CD14-positive monocyte (primary cell): ENCODE data around the gene DNAJC27. TPM values are rescaled to one million over a fixed set of nuclear protein-coding genes. Genes with fewer than 3 reads are reported as not detected.

Source experiments
- DNase-seq, 3 donors: peaks; one replicate each; pipeline ENCODE4 v3.0.0-alpha.2; 2011 to 2022
- H2AFZ ChIP-seq: 2 replicates; pipeline ENCODE4 v1.6.0; 2012; ENCODE audit warnings: mild to moderate bottlenecking, low read depth, low read length, inconsistent platforms; ENCODE audit not compliant: insufficient read depth, poor library complexity, severe bottlenecking
- H3K27ac ChIP-seq, 2 donors: 1 replicate in 1 of 2; 2 replicates in 1 of 2; pipeline ENCODE4 v1.5.1; 2012 to 2013; ENCODE audit warnings: low read length in 2 of 2, control low read depth in 1 of 2, inconsistent platforms in 1 of 2, low read depth in 1 of 2, mild to moderate bottlenecking in 1 of 2
- H3K27me3 ChIP-seq, 2 donors: one replicate each; pipeline versions ENCODE4 v1.6.0 to v1.6.1; 2011 to 2013; ENCODE audit warnings: low read length in 2 of 2; ENCODE audit not compliant: control insufficient read depth in 2 of 2, insufficient read depth in 2 of 2
- H3K36me3 ChIP-seq, 2 donors: replicated peaks in 1 of 2; 1 replicate in 1 of 2; 2 replicates in 1 of 2; pipeline versions ENCODE4 v1.5.1 to v1.6.1; 2012 to 2013; ENCODE audit warnings: low read length in 2 of 2, control low read depth in 1 of 2, inconsistent platforms in 1 of 2, mild to moderate bottlenecking in 1 of 2; ENCODE audit not compliant: insufficient read depth in 2 of 2, control insufficient read depth in 1 of 2
- H3K4me1 ChIP-seq, 2 donors: 1 replicate in 1 of 2; 2 replicates in 1 of 2; pipeline versions ENCODE4 v1.5.1 to v1.6.1; 2012 to 2013; ENCODE audit warnings: low read length in 2 of 2, control low read depth in 1 of 2, inconsistent platforms in 1 of 2, mild to moderate bottlenecking in 1 of 2, moderate library complexity in 1 of 2; ENCODE audit not compliant: insufficient read depth in 2 of 2, control insufficient read depth in 1 of 2
- H3K4me2 ChIP-seq: replicated peaks from 2 replicates; pipeline ENCODE3; 2012; ENCODE audit warnings: low read length, moderate library complexity, mild to moderate bottlenecking; ENCODE audit not compliant: poor library complexity, severe bottlenecking; ENCODE audit errors: extremely low read depth
- H3K4me3 ChIP-seq, 3 experiments: fragments of 200-600 bp in 1 of 3; sonication (generic) in 1 of 3; replicated peaks in 1 of 3; 1 replicate in 2 of 3; 2 replicates in 1 of 3; pipeline ENCODE4 v1.5.1; 2011 to 2013; ENCODE audit warnings: low read length in 3 of 3, mild to moderate bottlenecking in 3 of 3, control low read depth in 2 of 3, low read depth in 2 of 3, inconsistent platforms in 1 of 3, moderate library complexity in 1 of 3
- H3K79me2 ChIP-seq: 2 replicates; pipeline ENCODE4 v1.6.0; 2012; ENCODE audit warnings: mild to moderate bottlenecking, control low read depth, inconsistent platforms, low read length, moderate library complexity; ENCODE audit not compliant: insufficient read depth
- H3K9ac ChIP-seq: 2 replicates; pipeline ENCODE4 v1.6.0; 2017; ENCODE audit warnings: low read length, mild to moderate bottlenecking; ENCODE audit not compliant: insufficient read depth, poor library complexity, severe bottlenecking
- H3K9me3 ChIP-seq, 2 donors: replicated peaks in 1 of 2; 1 replicate in 1 of 2; 2 replicates in 1 of 2; pipeline versions ENCODE4 v1.5.1 to v1.6.1; 2012 to 2013; ENCODE audit warnings: low read length in 2 of 2, control low read depth in 1 of 2; ENCODE audit not compliant: control insufficient read depth in 1 of 2, insufficient read depth in 1 of 2
- H4K20me1 ChIP-seq: 2 replicates; pipeline ENCODE4 v1.6.0; 2012; ENCODE audit warnings: mild to moderate bottlenecking, low read length, control low read depth, moderate library complexity; ENCODE audit not compliant: insufficient read depth
- H3K27ac Mint-ChIP-seq, 7 donors: one replicate each; pipeline ENCODE4 v1.8.0; 2020; ENCODE audit warnings: mild to moderate bottlenecking in 7 of 7, mixed read lengths in 7 of 7, moderate library complexity in 6 of 7, inconsistent platforms in 2 of 7
- H3K27me3 Mint-ChIP-seq, 3 donors: one replicate each; pipeline ENCODE4 v1.8.0; 2021 to 2022; ENCODE audit warnings: low read depth in 3 of 3, mild to moderate bottlenecking in 3 of 3, mixed read lengths in 3 of 3, moderate library complexity in 3 of 3, inconsistent platforms in 1 of 3
- H3K36me3 Mint-ChIP-seq, 2 donors: one replicate each; pipeline ENCODE4 v1.8.0; 2020; ENCODE audit warnings: mixed read lengths in 2 of 2, inconsistent platforms in 1 of 2, mild to moderate bottlenecking in 1 of 2
- H3K4me1 Mint-ChIP-seq: one replicate; pipeline ENCODE4 v1.8.0; 2020; ENCODE audit warnings: mild to moderate bottlenecking, mixed read lengths
- H3K4me3 Mint-ChIP-seq, 2 donors: one replicate each; pipeline ENCODE4 v1.8.0; 2020; ENCODE audit warnings: mild to moderate bottlenecking in 2 of 2, mixed read lengths in 2 of 2, moderate library complexity in 1 of 2
- H3K9me3 Mint-ChIP-seq, 7 donors: one replicate each; pipeline ENCODE4 v1.8.0; 2020 to 2022; ENCODE audit warnings: mixed read lengths in 7 of 7, mild to moderate bottlenecking in 6 of 7, moderate library complexity in 6 of 7, inconsistent platforms in 2 of 7
- WGBS: methylation state at CpG from one replicate; pipeline ENCODE4 v1.1.5; 2013; ENCODE audit warnings: missing lambda C conversion rate; ENCODE audit not compliant: insufficient coverage; 5-methylcytosine and 5-hydroxymethylcytosine counted together
- intact Hi-C, 2 donors: fragments of 100-400 bp; cut with micrococcal nuclease; formaldehyde crosslinking; loops; one replicate each; pipeline versions ENCODE4 v1.15.0 to v1.15.1; 2023
- polyA minus RNA-seq: library from RNA; depleted of rRNA, polyadenylated mRNA; stranded (reverse); fragments of >200 nt; gene quantifications from 2 replicates; pipeline ENCODE4 v1.2.3, GENCODE V29; 2012
- polyA plus RNA-seq, 3 donors: library from polyadenylated mRNA; depleted of rRNA in 1 of 3; unstranded in 2 of 3; stranded (reverse) in 1 of 3; fragments of 300-500 nt in 2 of 3; fragments of >200 nt in 1 of 3; fragmentation: Illumina TruSeq in 2 of 3; gene quantifications; 1 replicate in 2 of 3; 2 replicates in 1 of 3; pipeline ENCODE4 v1.2.3, GENCODE V29; 2012 to 2021
- total RNA-seq, 12 experiments: library from RNA in 1 of 12; stranded (reverse) in 1 of 12; fragments of 120-200 nt in 1 of 12; gene quantifications; one replicate each; pipeline ENCODE4 v1.2.4 and lab custom pipeline; 2013 to 2026; ENCODE audit warnings: mixed read lengths in 6 of 12, inconsistent platforms in 1 of 12
- TF ChIP-seq, protein P1 (sequence below): fragments of 200-600 bp; IDR thresholded peaks from one replicate; pipeline ENCODE4 v1.8.0; 2022; ENCODE audit warnings: antibody characterized with exemption, mild to moderate bottlenecking

DNAJC27 gene
- total RNA-seq (2013): 4.1 TPM
- polyA plus RNA-seq (1 to 10 TPM in 2 of 3 donors, under 1 TPM in 1; 0.86 to 2.8 (median 2.2) TPM), polyA minus RNA-seq (1.5 and 1.8 TPM in 2 replicates), total RNA-seq (lab: John Stamatoyannopoulos, UW) (5.9 to 20.7 (median 12.3) reads per million in 11 experiments)

DNA sequence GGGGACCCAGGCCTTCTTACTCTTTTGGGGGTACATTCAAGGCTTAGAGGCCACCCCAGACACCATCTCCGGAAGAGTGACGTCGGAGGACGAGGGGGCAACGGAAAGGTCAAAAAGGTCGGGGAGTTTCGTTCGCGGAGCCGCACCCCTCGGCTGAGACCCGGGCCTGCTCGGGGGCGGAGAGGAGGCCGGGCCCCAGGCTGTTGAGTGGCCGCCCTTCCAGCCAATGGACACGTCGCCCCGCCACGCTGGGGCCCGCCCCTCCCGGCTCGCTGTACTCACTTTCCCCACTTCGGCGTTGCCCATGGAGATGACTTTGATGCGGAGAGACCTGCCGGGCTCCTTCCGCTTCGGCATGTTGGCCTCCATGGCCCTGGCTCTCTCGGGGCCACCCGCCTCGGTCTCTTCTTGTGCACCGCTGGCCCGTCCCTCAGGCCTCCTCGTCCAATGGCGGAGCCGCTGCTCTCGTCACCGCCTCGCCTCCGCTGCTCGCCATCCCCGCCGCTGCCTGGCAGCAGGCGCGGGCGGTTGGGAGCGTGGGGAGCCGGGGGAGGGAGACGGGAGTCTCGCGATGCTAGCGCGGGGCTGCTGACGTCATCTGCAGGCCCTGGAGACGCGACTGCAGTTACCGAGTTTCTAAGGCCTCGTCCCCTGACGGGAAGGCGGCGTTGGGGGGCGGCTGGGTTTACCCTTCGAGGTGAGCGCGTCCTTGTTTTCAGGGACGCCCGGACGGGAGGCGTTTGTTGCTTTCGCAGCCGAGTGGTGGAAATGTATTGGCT, at the start of gene DNAJC27:
TSS of gene DNAJC27 (minus strand) at position 420 of the 779 bp plus-strand sequence. CDS start at position 369, 51 bp downstream.
- Mint-ChIP-seq H3K27me3 (no peaks in the 10 kb centered on the region), H3K36me3 (peaks cover 6 to 7% of the 10 kb centered on the region in 2 donors), H3K4me3 (peak within 1 kb of the TSS; percentile 92 to 97), H3K4me1 (peaks cover 13% of the 10 kb centered on the region), H3K27ac (peak within 1 kb of the TSS; percentile 99 to 100 (median 100)), H3K9me3 (no peaks in the 10 kb centered on the region)
- Histone ChIP-seq H3K9ac (peak within 1 kb of the TSS; percentile 96), H3K27me3 (no peaks in the 10 kb centered on the region), H3K27ac (peak within 1 kb of the TSS; percentile 95 to 96), H3K4me2 (peak within 1 kb of the TSS; percentile 71), H3K9me3 (no peaks in the 10 kb centered on the region), H3K79me2 (peaks cover 30% of the 10 kb centered on the region), H3K4me1 (peaks cover 6 to 26% of the 10 kb centered on the region in 2 donors), H4K20me1 (no peaks in the 10 kb centered on the region), H3K4me3 (peak within 1 kb of the TSS; percentile 64 to 84 (median 76)), H2AFZ (peak within 1 kb of the TSS; percentile 84), H3K36me3 (peaks cover 0 to 6% of the 10 kb centered on the region in 2 donors)
- TF ChIP-seq, protein P1, sequence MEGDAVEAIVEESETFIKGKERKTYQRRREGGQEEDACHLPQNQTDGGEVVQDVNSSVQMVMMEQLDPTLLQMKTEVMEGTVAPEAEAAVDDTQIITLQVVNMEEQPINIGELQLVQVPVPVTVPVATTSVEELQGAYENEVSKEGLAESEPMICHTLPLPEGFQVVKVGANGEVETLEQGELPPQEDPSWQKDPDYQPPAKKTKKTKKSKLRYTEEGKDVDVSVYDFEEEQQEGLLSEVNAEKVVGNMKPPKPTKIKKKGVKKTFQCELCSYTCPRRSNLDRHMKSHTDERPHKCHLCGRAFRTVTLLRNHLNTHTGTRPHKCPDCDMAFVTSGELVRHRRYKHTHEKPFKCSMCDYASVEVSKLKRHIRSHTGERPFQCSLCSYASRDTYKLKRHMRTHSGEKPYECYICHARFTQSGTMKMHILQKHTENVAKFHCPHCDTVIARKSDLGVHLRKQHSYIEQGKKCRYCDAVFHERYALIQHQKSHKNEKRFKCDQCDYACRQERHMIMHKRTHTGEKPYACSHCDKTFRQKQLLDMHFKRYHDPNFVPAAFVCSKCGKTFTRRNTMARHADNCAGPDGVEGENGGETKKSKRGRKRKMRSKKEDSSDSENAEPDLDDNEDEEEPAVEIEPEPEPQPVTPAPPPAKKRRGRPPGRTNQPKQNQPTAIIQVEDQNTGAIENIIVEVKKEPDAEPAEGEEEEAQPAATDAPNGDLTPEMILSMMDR: no peak
- intact Hi-C loops: loop anchor here (2.0 to 5.0 kb wide), 3 partner anchors 71 to 179 kb away; partner anchors contain the start of genes CENPO (in 1 of the 2), EFR3B (in 1 of the 2) and PTRHD1 (in 1 of the 2)
- under 1% methylated on average over 72 of the region's 72 CpGs for WGBS
- peak; percentile 95 to 97 (median 96) for DNase-seq

DNA sequence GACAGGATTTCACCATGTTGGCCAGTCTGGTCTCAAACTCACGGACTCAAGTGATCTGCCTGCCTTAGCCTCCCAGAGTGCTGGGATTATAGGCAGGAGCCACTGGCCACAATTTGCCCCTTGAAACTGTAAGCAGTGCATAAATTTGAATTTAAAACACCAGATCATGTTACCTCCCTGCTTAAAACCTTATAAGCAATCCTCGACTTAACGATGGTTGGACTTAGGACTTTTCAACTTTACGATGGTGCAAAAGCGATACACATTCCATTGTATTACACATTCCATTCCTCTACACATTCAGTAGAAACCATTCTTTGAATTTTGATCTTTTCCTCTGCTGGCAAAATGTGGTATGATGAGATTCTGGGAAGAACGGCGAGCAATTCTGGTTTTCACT, 46.9 kb upstream of the DNAJC27 start:
- intact Hi-C loops: no loop called here
- Histone ChIP-seq H2AFZ (no peak overlapping the region), H3K4me3 (no peak overlapping the region), H3K9me3 (no peaks in the 10 kb centered on the region), H3K9ac (no peak overlapping the region), H3K36me3 (no peaks in the 10 kb centered on the region), H3K4me2 (no peak overlapping the region), H3K79me2 (no peaks in the 10 kb centered on the region), H4K20me1 (no peaks in the 10 kb centered on the region), H3K27ac (no peak overlapping the region), H3K27me3 (no peaks in the 10 kb centered on the region), H3K4me1 (no peaks in the 10 kb centered on the region)
- DNase-seq: no peak
- H3K9me3 Mint-ChIP-seq: no peaks in the 10 kb centered on the region
- H3K4me3 Mint-ChIP-seq: no peak overlapping the region
- TF ChIP-seq, protein P1: no peak
- 93% methylated on average over 3 of the region's 7 CpGs for WGBS
- H3K36me3 Mint-ChIP-seq: no peaks in the 10 kb centered on the region
- H3K27me3 Mint-ChIP-seq: peaks cover 0 to 6% (median 6%) of the 10 kb centered on the region in 3 donors
- H3K4me1 Mint-ChIP-seq: no peaks in the 10 kb centered on the region
- H3K27ac Mint-ChIP-seq: no peak overlapping the region
